KOPT-K1 (cell line): ENCODE measurements around the gene PADI1.

Experiments used
- H3K27ac ChIP-seq: fragments of 200-600 bp; sonication (generic); 2 replicates; pipeline ENCODE4 v1.5.1; 2016; ENCODE audit warnings: antibody characterized with exemption, mild to moderate bottlenecking, low read depth, low read length; ENCODE audit not compliant: poor library complexity, severe bottlenecking
- H3K36me3 ChIP-seq: fragments of 200-600 bp; sonication (generic); 2 replicates; pipeline ENCODE4 v1.5.1; 2017; ENCODE audit warnings: antibody characterized with exemption, mild to moderate bottlenecking, low read length, moderate library complexity; ENCODE audit not compliant: insufficient read depth
- H3K9me3 ChIP-seq: fragments of 200-600 bp; sonication (generic); 2 replicates; pipeline ENCODE4 v1.5.1; 2017; ENCODE audit warnings: antibody characterized with exemption, low read length, mild to moderate bottlenecking; ENCODE audit not compliant: insufficient read depth, poor library complexity, severe bottlenecking

PADI1 gene

DNA sequence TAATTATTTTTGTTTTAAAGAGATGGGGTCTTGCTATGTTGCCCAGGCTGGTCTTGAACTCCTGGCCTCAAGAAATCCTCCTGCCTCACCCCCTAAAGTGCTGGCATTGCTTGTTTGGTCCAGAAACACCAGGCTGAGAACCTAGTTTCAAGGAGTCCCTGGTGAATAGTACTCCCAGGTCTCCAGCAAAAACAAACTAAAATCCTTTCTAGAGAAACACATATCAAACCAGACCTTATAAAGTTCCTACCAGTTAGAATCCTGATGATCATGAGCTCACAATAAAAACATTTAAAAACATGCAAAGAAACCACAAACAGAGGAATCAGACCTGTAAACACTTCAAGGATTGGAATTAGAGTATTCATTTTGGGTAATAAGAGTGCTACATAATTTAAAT, 34.4 kb upstream of the PADI1 start:
- Histone ChIP-seq H3K27ac (no peak overlapping the region), H3K36me3 (no peaks in the 10 kb centered on the region), H3K9me3 (peaks cover 13% of the 10 kb centered on the region)

DNA sequence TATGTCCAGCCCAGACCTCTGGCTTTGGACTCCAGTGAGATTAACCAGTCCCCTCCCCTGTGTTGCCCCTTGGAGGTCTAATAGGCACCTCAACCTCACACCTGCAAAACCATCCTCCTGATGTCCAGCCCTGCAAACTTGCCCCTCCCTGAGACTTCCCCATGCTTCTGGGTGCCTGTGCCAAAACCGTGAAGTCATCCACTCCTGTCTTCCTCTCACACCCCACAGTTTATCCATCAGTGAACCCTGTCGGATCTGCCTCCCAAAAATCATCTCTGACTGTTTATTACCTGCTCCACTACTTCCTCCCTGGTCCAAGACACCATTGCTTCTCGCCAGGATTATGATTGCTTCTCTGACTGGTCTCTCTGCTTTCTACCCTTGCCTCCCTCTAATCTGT, 31.7 kb upstream of the PADI1 start:
- no peaks in the 10 kb centered on the region for H3K36me3 ChIP-seq
- no peak overlapping the region for H3K27ac ChIP-seq

DNA sequence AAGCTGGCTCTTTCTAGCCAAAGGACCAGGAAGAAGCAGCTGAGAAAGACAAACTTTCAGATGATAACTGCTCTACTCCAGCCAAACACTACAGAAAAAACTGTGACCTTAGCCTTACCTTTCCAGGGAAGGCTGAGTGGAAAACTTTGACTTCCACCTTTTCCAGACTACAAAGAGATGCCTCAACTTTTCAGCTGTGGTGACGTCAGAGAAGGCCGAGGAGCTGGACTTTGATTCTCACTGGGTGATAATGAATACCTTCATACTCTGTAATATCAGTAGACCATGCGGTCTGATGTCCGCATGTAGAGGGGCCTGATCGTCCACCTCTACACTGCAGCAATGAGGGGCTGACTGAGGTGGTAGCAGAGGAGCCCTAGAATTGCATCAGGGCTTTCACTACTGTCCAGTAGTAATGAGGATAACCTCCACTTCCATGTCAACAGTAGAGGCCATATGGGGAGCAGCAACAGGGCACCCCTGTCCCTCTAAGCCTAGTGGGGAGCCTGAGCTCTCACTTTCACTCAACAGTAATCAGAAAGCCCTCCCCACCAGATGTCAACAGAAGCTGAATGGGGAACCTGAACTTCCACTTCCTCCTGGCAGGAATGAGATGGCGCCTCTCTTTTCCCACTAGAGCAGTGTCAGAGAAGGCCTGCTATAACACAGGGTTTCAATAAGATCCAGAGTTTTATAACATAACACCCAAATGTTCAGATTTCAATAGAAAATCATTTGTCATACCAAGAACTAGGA, 28.4 kb upstream of the PADI1 start:
- no peak overlapping the region for H3K27ac ChIP-seq
- H3K36me3 ChIP-seq = no peaks in the 10 kb centered on the region
- H3K9me3 ChIP-seq = peaks cover 17% of the 10 kb centered on the region

More for the DNA sequence above, 31.7 kb upstream of the PADI1 start:
- peaks cover 17% of the 10 kb centered on the region for H3K9me3 ChIP-seq

DNA sequence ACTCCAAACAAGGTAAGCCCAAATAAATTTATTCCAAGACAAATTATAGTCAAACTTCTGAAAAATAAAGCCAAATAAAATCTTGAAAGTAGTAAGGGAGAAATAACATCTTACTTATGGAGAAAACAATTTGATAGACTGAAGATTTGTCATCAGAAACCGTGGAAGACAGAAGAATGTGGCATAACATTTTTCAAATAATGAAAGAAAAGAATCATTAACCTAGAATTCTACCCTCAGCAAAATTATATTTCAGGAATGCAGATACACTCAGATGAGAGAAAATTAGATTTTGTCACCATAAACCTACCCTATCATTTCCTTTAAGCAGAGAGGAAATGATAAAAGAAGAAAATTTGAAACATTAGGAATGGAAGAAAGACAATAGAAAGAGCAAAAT, 27.3 kb upstream of the PADI1 start:
- Histone ChIP-seq H3K27ac (no peak overlapping the region), H3K36me3 (no peaks in the 10 kb centered on the region), H3K9me3 (peaks cover 17% of the 10 kb centered on the region)

DNA sequence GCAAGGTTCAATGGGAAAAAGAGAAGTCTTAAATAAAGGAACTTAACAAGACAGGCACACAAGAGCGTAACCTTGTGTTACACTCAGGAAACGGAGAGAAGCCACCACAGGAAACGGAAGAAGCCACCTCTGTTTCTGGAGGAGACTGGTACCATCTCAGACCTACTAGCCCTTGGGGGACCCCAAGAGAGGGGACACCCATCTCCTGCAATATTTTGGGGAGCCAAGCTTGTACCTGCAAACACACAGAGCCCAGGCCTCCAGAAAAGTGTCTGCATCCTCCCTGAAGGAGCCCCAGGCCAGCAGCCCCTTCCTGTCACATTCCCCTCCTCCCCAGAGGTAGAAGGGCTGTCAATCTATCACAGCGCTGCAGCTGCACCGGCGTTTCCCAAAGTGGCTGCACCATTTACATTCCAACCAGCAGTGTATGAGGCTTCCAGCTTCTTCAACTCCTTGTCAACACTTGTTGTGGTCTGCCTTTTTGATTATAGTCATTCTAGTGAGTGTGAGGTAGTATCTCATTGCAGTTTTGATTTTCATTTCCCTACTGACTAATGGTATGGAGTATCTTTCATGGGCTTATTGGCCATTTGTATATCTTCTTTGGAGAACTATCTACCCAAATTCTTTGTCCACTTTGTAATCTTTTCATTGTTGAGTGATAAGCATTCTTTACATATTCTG, 23.0 kb upstream of the PADI1 start:
- Histone ChIP-seq H3K9me3 (peaks cover under 1% of the 10 kb centered on the region), H3K36me3 (no peaks in the 10 kb centered on the region), H3K27ac (peak overlapping the region; percentile 47)

DNA sequence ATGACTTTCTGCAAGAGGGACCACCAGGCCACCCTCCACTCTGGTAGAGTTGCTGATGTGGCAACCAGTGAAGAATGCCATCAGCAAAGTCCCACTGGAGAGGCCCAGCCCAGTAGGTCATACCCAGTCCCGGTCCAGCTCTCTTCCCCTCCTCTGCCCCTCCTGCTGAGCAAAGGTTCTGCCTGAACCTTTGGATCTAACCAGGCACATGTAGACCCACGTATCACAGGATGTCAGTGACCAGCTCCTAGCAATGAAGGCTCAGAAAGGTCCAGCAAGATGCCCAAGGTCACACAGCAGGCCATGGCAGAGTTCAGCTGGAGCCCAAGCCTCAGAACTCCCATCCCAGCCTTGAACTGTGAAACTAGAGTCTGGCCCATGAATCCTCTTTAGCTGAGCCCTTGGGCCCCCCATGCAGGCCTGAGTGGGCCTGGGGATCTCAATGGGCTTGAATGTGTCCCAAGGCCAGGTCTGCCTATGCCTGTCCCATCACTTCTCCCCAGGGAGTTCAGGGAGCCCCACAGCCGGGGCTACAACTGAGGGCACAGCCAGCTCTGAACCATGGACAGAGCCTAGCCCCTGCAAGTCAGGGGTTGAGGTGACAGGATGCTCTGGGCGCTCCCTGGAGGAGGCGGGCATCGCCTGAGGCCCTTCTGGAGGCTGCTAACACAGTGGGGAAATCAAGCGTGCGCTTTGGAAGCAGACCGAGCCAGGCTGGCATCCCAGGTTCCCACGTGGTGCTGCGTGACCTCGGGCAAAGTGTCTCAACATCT, 21.4 kb upstream of the PADI1 start:
- Histone ChIP-seq H3K36me3 (no peaks in the 10 kb centered on the region), H3K27ac (no peak overlapping the region), H3K9me3 (peaks cover 6% of the 10 kb centered on the region)

DNA sequence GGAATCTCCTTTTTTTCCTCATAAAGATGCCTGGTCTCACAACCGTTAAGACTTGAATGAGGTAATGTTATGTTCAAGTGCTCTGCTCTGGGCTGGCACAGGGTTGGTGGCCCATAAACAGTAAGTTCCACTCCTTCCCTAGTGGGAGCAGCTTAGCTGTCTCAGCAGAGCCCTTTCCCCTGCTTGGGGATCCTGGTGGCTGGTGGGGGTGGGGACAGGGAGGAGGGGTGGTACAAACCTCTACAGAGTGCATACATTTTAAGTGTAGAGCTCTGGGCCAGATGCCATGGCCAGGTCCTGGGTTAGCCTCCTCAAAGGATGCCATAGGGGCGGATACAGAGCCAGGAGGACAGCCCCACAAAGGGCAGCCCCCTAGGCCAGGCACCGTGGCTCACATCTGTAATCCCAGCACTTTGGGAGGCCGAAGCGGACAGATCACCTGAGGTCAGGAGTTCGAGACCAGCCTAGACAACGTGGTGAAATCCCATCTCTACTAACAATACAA, 20.7 kb upstream of the PADI1 start:
- no peaks in the 10 kb centered on the region for H3K36me3 ChIP-seq
- no peak overlapping the region for H3K27ac ChIP-seq
- H3K9me3 ChIP-seq = peaks cover 10% of the 10 kb centered on the region

DNA sequence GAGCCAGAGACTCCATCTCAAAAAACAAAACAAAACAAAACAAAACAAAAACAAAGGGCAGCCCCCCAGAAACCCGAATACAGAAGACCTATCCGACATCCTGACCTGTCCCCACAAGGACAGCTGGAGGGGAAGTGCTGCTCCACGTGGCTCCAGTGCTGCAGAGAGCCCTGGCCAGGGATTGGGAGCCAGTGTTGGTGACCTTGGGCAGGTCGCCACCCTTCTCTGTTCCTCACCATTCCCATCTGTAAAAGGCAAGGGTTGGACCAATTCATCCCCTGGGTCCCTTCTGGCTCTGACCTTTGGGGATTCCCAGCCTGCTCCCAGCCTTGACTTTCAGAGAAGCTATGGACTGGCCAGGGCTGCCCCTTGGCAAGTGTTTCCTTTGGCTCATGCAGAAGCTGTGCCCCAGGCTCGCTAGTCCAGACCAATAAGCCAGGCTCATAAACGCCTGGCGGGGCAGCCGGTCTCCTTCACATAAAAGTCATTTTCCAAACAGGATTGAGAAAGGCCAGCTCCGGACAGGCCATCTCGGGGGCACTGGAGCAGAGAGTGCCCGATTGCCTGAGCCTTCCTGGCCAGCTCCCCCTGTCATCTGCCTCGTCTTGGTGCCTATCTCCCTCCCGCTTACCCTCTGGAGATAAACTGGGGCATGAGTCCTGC, 20.0 kb upstream of the PADI1 start:
- H3K9me3 ChIP-seq = peaks cover 10% of the 10 kb centered on the region
- no peaks in the 10 kb centered on the region for H3K36me3 ChIP-seq
- no peak overlapping the region for H3K27ac ChIP-seq

DNA sequence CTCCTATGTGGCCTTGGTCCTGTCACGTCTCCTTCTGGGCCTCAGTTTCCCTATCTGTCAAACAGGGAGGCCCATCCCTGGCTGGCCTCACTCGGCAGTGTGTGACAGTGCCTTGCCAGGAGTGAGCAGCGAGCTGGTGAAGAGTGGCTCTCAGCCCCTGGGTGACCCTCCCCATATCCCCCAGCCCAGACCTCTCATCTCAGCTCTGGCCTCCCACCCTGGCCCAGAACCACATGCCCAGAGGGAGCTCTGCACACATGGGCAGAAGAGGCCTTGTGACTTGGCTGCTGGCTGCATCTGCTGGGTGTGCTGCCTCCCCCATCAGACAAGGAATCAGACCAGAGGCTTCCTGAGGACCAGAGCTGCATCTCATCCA, 19.5 kb upstream of the PADI1 start:
- peaks cover 10% of the 10 kb centered on the region for H3K9me3 ChIP-seq
- H3K36me3 ChIP-seq = no peaks in the 10 kb centered on the region
- no peak overlapping the region for H3K27ac ChIP-seq

DNA sequence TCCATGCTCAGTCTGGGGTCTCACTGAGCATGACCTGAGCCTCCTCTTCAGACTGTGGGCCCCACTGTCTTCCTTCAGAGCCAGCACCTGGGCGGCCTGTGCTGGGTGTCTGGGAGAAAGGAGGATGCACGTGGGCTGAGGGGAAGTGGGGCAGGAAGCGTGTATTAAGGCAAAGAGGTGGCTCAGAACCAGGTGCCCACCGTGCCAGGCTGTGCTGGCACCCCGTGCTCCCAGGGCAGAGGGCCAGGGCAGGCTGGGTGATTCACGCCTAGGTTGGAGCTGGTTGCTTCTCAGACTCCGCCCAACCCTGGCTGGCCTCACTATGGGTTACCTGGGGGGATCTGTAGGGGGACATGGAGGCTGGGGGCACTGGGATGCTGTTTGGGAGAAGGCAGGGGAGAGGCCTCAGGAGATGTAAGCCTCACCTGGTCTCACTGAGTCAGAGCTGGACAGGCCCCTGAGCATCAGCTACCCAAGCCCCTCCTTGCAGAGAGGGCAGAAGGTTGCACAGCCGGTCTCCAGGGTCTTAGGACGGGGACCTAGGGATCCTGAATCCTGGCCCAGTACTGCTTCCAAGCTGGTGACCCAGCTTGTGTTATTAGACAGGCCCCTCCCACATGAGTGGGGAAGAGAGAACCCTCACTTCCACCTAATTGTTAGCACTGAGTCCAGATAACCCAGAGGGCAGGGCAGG, 18.6 kb upstream of the PADI1 start:
- H3K36me3 ChIP-seq = no peaks in the 10 kb centered on the region
- peaks cover 10% of the 10 kb centered on the region for H3K9me3 ChIP-seq
- H3K27ac ChIP-seq = no peak overlapping the region

DNA sequence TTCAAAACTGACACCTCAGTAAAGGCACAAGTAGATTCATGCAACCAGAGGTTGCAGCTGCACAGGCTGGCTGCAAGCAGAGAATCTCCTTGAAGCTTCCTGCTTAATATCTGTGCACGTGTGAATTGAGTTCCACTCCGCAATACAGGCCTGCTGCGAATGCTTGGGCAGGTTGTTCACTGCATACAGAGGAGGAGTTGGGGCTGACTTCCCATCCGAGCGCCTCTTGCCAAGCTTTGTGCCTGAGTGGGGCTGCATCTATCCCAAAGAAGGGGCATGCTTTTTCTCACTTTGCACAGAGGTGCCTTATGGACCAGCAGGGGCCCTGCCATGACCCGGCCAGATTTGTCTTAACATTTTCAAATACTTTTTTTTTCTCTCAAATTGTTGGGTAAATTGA, 17.9 kb upstream of the PADI1 start:
- H3K27ac ChIP-seq = no peak overlapping the region
- H3K36me3 ChIP-seq = no peaks in the 10 kb centered on the region
- H3K9me3 ChIP-seq = peaks cover 10% of the 10 kb centered on the region

DNA sequence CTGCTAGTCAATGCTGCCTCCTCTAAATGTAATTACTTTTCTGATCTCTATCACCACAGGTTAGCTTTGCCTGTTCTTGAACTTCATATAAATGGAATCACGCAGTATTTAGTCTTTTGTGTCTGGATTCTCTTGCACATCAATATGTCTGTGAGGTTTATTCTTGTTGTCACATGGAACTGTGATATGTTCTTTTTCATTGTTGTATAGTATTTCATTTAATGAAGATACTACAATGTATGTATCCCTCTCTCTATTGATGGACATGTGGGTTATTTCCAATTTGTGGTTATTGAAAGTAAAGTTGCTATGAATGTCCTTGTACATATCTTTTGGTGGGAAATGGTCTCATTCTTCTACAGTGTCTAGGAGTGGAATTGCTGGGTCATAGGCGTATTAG, 16.7 kb upstream of the PADI1 start:
- H3K27ac ChIP-seq = no peak overlapping the region
- H3K36me3 ChIP-seq = no peaks in the 10 kb centered on the region
- H3K9me3 ChIP-seq = peaks cover 10% of the 10 kb centered on the region

DNA sequence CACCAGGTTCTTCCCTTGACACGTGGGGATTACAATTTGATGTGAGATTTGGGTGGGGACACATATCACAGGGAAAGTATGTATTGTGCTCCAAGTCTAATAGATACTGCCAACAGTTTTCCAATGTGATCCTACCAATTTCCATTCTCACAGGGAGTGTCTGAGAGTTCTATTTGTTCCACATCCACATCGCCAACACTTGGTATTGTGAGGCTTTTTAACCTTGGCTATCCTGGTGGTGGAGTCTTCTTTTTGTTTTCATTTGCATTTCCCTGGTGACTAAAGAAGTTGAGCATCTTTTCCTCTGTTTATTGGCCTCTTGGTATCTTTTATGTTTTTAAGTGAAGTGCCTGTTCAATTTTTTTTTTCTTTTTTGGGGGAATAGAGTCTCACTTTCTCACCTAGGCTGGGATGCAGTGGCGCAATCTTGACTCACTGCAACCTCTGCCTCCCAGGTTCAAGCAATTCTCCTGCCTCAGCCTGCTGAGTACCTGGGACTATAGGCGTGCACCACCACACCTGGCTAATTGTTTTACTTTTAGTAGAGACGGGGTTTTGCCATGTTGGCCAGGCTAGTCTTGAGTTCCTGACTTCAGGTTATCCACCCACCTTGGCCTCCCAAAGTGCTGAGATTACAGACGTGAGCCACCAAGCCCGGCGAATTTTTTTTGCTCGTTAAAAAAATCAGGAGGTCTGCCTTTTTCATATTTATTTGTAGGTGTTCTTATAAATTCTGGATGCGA, 15.9 kb upstream of the PADI1 start:
- no peaks in the 10 kb centered on the region for H3K36me3 ChIP-seq
- H3K27ac ChIP-seq = no peak overlapping the region
- H3K9me3 ChIP-seq = peaks cover 10% of the 10 kb centered on the region

DNA sequence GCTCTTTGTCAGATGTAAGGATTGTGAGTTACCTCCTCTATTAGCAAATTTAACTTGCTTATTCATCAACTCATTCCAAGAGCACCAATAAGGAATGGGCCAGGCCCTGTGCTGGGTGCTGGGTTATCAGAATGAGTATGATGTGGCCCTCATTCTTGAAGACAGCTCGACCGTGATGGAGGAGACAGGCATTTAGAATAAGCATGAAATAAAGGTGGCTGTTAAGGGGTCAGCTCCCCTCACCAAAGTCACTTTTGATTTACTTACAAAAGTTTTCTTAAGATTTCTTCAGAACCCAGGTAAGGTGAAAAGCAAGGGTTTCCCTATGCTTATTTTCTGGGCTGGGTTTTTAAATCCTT, 15.3 kb upstream of the PADI1 start:
- peaks cover 10% of the 10 kb centered on the region for H3K9me3 ChIP-seq
- no peaks in the 10 kb centered on the region for H3K36me3 ChIP-seq
- H3K27ac ChIP-seq = no peak overlapping the region
